ENCODE results near the gene MUC7.
"Not testable (repeated sequence)": the region's sequence is repeated elsewhere in the genome, so short reads cannot be mapped to it uniquely, and the experiment has no call there.

MUC7 gene
- total RNA-seq, result 0 to 1.5 (median 0) reads per million in 17 experiments

- no peak for DNase-seq
Measured at GRCh38 chr4:70471897-70472296, at the start of gene MUC7. Gene MUC7 (plus strand): TSS chr4:70472197. CDS start chr4:70474022, 1,825 bp downstream.

DNA sequence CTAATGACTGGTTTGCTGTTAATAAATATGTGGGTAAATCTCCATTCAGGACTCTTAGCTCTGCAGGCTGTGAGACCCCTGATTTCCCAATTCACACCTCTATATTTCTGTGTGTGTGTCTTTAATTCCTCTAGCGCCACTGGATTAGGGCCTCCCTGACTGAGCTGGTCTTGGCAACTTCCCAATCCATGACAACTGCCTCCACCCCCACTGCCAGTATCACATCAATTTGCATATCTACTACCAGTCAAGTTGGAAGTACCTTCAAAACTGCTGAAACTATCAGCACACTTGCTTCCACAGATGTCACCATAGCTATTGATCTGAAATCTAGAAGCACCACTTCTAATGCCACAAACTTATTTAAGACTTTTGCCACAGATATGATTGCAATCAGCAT is 46.7 kb upstream of the MUC7 start:
- DNase-seq, result no peak

GRCh38 chr4:70426789-70427188 is 45.2 kb upstream of the MUC7 start:
- DNase-seq, result no peak

GRCh38 chr4:70437197-70437596 is 34.8 kb upstream of the MUC7 start:
- no peak for DNase-seq

- no peak for DNase-seq
Measured at GRCh38 chr4:70442474-70442873, 29.5 kb upstream of the MUC7 start.

GRCh38 chr4:70443329-70443728 is 28.7 kb upstream of the MUC7 start:
- DNase-seq, result no peak

GRCh38 chr4:70449220-70449619 is 22.8 kb upstream of the MUC7 start:
- no peak for DNase-seq

- DNase-seq, result no peak
Measured at GRCh38 chr4:70452946-70453345, 19.1 kb upstream of the MUC7 start.

GRCh38 chr4:70463335-70463734 is 8.7 kb upstream of the MUC7 start:
- no peak for DNase-seq

- DNase-seq, result no peak
Measured at GRCh38 chr4:70473679-70474078, 1.7 kb downstream of the MUC7 start.

DNA sequence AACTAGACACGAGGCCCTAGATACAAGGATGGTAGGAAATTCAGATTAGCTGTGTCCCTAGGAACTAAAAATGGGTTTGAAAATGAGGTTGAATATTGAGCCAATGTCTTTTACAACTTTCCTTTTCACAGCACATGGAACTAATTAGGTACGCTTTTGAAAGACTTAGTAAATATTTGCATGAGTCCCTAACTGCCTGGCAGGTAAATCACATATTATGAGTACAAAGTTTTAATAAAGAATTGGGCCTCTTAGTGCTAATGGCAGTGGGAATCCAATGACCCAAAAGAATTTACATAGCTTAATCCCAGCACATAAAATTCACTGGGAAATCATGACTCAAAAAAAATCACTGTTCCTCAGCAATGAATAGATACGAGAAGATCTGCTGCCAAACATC is 16.8 kb downstream of the MUC7 start:
- DNase-seq, result no peak

DNA sequence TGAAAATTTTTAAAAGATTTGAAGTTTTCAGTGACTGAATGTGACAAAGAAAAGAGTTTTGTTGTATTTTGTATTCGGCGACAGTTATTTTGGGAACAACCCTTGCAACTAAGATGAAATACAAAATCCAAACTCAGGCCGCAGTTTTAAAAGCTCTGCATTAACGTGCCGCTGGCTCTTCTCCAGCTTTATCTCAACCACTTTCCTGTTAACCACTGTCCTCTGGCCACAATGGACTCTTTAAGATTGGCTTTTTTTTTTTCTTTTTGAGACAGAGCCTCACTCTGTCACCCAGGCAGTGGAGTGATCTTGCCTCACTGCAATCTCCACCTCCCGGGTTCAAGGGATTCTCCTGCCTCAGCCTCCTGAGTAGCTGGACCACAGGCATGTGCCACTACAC is 24.2 kb downstream of the MUC7 start:
- no peak for DNase-seq

GRCh38 chr4:70501838-70502237 is 29.8 kb downstream of the MUC7 start:
- not testable (repeated sequence) for DNase-seq

DNA sequence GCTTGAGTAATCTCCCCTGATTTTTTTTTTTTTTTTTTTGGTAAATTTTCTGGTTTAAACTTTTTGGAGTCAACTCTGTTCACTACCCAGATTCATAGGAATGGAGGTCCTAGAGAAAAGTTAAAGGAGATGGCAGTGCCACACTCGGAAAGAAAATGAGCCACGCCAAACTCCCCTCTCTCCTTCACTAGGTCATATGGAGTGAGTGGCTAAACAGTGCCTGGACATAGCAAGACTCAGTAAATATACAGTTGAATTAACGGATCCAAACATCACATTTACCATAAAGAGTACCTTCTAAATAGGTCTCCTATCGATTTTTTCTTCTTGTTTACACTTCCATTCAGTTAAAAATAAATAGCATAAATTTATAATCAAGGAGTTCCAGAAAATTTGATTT is 32.7 kb downstream of the MUC7 start:
- DNase-seq, result no peak

DNA sequence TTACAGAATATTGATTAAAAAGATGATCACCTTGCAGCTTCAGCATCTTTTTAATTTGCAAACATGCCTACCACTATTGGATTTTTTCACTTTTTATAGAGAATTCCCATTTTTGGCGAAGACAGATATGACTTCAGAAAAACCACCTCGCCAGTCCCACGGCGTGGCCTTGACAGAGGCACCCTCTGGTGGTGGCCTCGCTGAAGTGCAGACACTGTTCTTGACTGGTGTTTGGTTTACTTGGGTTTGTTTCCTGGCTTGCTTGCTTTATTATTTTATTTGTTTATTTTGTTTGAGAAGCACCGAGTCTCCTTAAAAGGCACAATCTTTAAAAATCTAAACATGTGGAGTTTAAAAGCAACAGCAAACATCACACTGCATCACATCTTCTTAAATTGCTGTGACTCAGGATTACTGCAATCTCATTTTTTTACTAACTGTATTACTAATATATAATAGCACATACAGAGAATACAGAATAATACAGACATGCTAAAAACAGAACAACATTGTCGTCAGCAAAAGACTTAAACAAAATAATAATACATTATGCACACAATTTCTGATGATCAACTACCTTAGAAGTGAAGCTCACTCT is 33.3 kb downstream of the MUC7 start:
- peak; percentile 50 to 77 (median 56) for DNase-seq

DNA sequence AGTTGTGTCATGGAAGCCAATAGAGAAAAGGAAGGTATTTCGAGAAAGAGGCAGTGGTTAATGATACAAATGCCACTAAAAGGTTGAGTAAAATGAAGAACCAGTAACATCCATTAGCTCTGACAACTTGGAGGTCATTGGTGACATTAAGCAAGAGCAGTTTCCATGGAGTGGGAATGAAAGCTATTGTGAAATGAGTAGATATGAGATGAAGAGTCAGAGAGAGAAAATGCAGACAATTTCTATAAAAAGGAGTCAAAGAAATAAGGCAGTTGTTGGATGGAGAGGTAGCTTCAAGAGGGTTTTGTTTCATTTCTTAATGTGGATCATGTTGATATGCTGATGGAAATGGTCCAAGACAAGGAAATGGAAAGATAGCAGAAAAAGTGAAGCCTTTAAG is 36.8 kb downstream of the MUC7 start:
- DNase-seq, result no peak

GRCh38 chr4:70511365-70511764 is 39.4 kb downstream of the MUC7 start:
- DNase-seq, result no peak

DNA sequence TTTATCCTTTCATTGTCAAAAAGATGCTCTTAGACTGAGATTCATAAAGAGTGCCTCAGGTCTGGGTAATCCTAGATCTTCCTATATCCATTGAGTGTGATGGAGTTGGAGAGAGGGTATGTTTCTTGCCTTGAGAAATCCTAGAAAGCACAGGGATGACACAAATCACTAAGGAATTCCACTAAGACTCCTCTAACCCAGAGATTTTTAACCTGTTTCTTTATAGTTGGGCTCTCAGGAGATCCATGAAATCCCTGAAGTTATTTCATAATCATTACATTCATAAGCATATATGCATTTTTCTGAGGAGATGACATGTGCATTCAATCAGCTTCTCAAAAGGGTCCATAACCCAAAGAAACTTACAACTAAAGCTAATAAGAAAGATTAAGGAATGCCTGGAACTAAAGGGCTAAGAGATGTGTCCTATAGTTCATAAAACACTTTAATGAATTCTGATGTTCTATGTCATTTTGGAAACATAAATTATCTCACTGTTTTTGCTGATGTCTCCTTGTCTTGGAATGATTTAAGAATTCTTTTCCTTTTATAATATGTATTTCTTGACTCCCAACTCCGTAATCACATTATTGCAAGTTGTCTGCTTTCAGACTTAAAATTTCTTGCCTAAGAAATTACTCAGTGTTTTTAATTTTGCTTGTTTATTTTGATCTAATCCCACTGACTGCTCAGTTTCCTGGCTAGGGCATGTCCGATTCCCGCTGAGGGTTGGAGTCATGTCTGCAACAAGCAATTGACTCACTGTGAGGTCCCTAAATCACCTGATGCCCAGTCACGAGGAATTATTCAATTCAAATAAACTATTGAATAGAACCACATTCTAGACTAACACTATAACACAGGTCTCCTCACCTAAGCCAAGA is 43.6 kb downstream of the MUC7 start:
- no peak for DNase-seq

DNA sequence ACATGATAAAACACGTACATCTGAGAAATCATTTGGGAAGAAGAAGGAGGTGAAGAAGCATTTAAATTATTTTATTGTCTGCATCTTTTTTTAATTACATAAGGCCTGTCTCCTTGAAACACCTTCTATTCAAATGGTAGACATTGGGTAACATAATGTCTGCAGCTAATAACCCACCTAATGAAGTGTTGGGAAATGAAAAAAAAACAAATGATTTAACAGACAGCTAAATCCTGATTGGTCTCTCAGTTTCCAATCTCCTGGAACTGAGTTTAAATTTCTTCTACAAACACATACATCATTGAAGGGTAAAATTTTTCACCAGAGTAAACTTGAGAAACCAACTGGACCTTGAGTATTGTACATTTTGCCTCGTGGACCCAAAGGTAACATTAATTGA is 46.3 kb downstream of the MUC7 start, which contains the start of gene AMTN:
Gene AMTN (plus strand): TSS at position 301 of the 400 bp plus-strand sequence. CDS start 209 bp downstream, outside the sequence.
- DNase-seq, result no peak

GRCh38 chr4:70518716-70519115 is 46.7 kb downstream of the MUC7 start:
- no peak for DNase-seq

DNA sequence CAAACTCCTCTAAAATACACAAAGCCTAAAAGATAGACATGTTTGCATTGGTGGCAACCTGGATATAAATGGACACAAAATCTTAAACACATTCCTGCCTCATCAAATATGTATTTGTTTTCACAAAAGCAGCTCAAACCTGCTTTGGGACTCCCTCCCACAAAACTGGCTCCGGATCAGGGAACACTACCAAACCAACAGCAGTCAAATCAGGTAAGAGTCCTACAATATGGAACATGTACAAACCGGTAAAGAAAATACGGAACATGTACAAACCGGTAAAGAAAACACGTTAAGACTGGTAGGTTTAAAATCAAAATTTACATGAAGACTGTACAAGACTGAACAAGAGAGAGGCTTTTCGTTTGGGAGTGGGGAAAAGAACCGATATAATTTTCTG is 50.6 kb downstream of the MUC7 start:
- DNase-seq, result no peak

DNA sequence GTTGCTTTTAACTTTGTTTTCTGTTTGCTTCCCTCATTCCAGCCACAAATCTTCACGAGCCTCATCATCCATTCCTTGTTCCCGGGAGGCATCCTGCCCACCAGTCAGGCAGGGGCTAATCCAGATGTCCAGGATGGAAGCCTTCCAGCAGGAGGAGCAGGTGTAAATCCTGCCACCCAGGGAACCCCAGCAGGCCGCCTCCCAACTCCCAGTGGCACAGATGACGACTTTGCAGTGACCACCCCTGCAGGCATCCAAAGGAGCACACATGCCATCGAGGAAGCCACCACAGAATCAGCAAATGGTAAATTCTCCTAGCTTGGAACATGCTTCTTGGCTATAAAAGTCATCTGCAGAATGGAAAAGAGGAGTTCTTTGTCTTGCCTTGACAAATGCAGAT is 59.0 kb downstream of the MUC7 start:
- DNase-seq, result no peak

DNA sequence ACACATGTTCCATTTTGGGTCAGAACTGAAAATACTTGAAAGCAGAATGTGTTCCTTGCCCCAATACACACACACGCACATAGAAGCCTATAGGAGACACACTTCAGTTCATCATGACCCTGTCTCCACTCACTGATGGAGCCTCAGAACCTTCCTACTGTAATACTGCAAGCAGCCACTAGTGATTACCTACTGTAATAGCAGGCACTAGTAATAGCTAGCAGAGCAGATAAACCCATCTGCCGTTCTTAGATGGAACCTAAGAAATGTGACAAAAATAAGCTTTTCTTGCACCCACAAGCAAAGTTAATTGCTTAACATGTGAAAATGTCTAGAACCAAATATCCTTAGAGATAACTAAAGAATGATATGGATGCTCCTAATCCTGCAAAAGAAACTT is 60.0 kb downstream of the MUC7 start:
- no peak for DNase-seq

All from suppressor macrophage (primary cell).